SU-DHL-6 (cell line): ENCODE results near the gene KLHL10.

ENCODE experiments used
- H2AFZ ChIP-seq: fragments of 200-600 bp; sonication (generic); 2 replicates; pipeline ENCODE4 v1.6.1; 2014; ENCODE audit warnings: low read depth, mild to moderate bottlenecking, moderate library complexity, mixed read lengths, antibody characterized with exemption, low read length; ENCODE audit not compliant: severe bottlenecking
- H3F3A ChIP-seq: fragments of 200-600 bp; shearing (Covaris generic); 2 replicates; pipeline ENCODE4 v1.6.0; 2016; ENCODE audit warnings: antibody characterized with exemption, mild to moderate bottlenecking; ENCODE audit not compliant: insufficient read depth
- H3K27ac ChIP-seq: fragments of 200-600 bp; sonication (generic); 2 replicates; pipeline ENCODE4 v1.5.1; 2016; ENCODE audit warnings: low read depth, mild to moderate bottlenecking, low read length, moderate library complexity, mixed read lengths
- H3K27me3 ChIP-seq: fragments of 200-600 bp; sonication (generic), shearing (Covaris generic); 2 replicates; pipeline ENCODE4 v1.6.0; 2014; ENCODE audit warnings: mild to moderate bottlenecking, low read length
- H3K36me3 ChIP-seq: fragments of 200-600 bp; sonication (generic); 2 replicates; pipeline ENCODE4 v1.6.1; 2014; ENCODE audit warnings: mild to moderate bottlenecking, low read length, mixed read lengths
- H3K4me2 ChIP-seq: fragments of 300-600, 200-600 bp; shearing (Covaris generic), sonication (generic); 2 replicates; pipeline ENCODE4 v1.6.0; 2014; ENCODE audit warnings: low read length, low read depth, mild to moderate bottlenecking; ENCODE audit not compliant: poor library complexity, severe bottlenecking
- H3K4me3 ChIP-seq: fragments of 200-600 bp; sonication (generic); 2 replicates; pipeline ENCODE4 v1.5.1; 2014; ENCODE audit warnings: antibody characterized with exemption, low read length, mild to moderate bottlenecking, mixed read lengths; ENCODE audit not compliant: insufficient read depth, poor library complexity, severe bottlenecking
- H3K79me2 ChIP-seq: fragments of 200-600 bp; sonication (generic); 2 replicates; pipeline ENCODE4 v1.6.1; 2014; ENCODE audit warnings: mild to moderate bottlenecking, low read length, moderate library complexity; ENCODE audit not compliant: insufficient read depth
- H3K9ac ChIP-seq: fragments of 200-600 bp; sonication (generic); 2 replicates; pipeline ENCODE4 v1.7.0; 2014; ENCODE audit warnings: mild to moderate bottlenecking, low read length
- H3K9me2 ChIP-seq: fragments of 200-600 bp; sonication (generic); replicated peaks from 2 replicates; pipeline ENCODE4 v1.6.1; 2014; ENCODE audit warnings: low read length; ENCODE audit not compliant: insufficient read depth
- H3K9me3 ChIP-seq: fragments of 200-600 bp; sonication (generic); 2 replicates; pipeline ENCODE4 v1.6.1; 2014; ENCODE audit warnings: low read length, mixed read lengths; ENCODE audit not compliant: insufficient read depth
- H4K20me1 ChIP-seq: fragments of 200-600 bp; sonication (generic); 2 replicates; pipeline ENCODE4 v1.6.1; 2014; ENCODE audit warnings: low read depth, mild to moderate bottlenecking, antibody characterized with exemption, low read length, moderate library complexity, mixed read lengths
- EZH2phosphoT487 ChIP-seq: fragments of 200-600 bp; sonication (generic), shearing (Covaris generic); conservative IDR thresholded peaks from 2 replicates; pipeline ENCODE4 v1.6.1; 2018; ENCODE audit warnings: mild to moderate bottlenecking, antibody characterized with exemption, low read length, moderate library complexity, mixed read lengths
- TF ChIP-seq, protein P1 (sequence below): fragments of 200-600 bp; sonication (generic); IDR thresholded peaks from one replicate; pipeline ENCODE4 v1.5.1; 2017; ENCODE audit warnings: antibody characterized with exemption, mild to moderate bottlenecking, low read length, moderate library complexity; ENCODE audit not compliant: insufficient read depth, poor library complexity, severe bottlenecking

The KLHL10 gene

GRCh38 chr17:41813699-41814124 is 23.9 kb upstream of the KLHL10 start:
- Histone ChIP-seq H3K27ac (no peak overlapping the region), H3K79me2 (no peaks in the 10 kb centered on the region), H3K27me3 (no peaks in the 10 kb centered on the region), H3K9me2 (no peaks in the 10 kb centered on the region), H4K20me1 (no peaks in the 10 kb centered on the region), H3K9ac (no peak overlapping the region), H3K4me3 (no peak overlapping the region), H3K4me2 (no peak overlapping the region), H3K9me3 (no peaks in the 10 kb centered on the region), H3K36me3 (no peaks in the 10 kb centered on the region), H2AFZ (no peak overlapping the region), H3F3A (no peaks in the 10 kb centered on the region)
- TF ChIP-seq, protein P1, sequence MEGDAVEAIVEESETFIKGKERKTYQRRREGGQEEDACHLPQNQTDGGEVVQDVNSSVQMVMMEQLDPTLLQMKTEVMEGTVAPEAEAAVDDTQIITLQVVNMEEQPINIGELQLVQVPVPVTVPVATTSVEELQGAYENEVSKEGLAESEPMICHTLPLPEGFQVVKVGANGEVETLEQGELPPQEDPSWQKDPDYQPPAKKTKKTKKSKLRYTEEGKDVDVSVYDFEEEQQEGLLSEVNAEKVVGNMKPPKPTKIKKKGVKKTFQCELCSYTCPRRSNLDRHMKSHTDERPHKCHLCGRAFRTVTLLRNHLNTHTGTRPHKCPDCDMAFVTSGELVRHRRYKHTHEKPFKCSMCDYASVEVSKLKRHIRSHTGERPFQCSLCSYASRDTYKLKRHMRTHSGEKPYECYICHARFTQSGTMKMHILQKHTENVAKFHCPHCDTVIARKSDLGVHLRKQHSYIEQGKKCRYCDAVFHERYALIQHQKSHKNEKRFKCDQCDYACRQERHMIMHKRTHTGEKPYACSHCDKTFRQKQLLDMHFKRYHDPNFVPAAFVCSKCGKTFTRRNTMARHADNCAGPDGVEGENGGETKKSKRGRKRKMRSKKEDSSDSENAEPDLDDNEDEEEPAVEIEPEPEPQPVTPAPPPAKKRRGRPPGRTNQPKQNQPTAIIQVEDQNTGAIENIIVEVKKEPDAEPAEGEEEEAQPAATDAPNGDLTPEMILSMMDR = no peak
- TF ChIP-seq EZH2phosphoT487 = no peak

- no peaks in the 10 kb centered on the region for H3F3A ChIP-seq
- no peak overlapping the region for H3K4me3 ChIP-seq
- TF ChIP-seq, protein P1 = no peak
- TF ChIP-seq EZH2phosphoT487 = no peak
- H3K9me2 ChIP-seq = no peaks in the 10 kb centered on the region
- H3K27me3 ChIP-seq = no peaks in the 10 kb centered on the region
- no peaks in the 10 kb centered on the region for H3K36me3 ChIP-seq
- H3K27ac ChIP-seq = no peak overlapping the region
- no peaks in the 10 kb centered on the region for H3K9me3 ChIP-seq
- no peak overlapping the region for H2AFZ ChIP-seq
- H3K79me2 ChIP-seq = no peaks in the 10 kb centered on the region
- no peak overlapping the region for H3K9ac ChIP-seq
- H3K4me2 ChIP-seq = no peak overlapping the region
- H4K20me1 ChIP-seq = no peaks in the 10 kb centered on the region
Measured at GRCh38 chr17:41814195-41814594, 23.4 kb upstream of the KLHL10 start.

DNA sequence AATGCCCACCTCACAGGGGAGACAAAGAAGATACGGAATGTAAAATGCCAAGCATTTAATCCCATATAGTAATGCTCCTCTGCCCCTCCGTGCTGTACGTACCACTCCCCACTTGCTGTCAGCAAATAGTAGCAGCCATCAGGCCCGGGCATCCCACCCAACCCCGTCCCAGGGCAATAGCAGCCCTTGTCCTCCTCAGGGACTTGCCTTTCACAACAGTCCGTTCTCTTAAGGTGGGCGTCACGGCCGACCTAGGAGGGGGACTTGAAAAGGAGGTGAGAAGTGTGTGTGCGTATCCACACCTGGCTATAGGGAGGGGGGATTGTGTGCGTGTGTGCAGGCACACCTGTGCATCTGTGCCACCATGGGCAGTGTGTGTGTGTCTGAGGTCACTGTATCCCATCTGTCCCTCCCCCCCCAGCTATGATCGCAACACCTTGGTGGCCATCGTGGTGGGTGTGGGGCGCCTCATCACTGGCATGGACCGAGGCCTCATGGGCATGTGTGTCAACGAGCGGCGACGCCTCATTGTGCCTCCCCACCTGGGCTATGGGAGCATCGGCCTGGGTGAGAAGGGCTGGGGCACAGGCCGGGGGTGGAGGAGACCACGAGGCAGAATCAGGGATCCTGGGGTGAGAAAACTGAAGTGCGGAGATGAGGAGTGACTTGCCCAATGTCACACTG is 20.8 kb upstream of the KLHL10 start:
- Histone ChIP-seq H3K9ac (no peak overlapping the region), H3K27me3 (no peaks in the 10 kb centered on the region), H3K79me2 (no peaks in the 10 kb centered on the region), H3K9me2 (no peaks in the 10 kb centered on the region), H3K36me3 (no peaks in the 10 kb centered on the region), H4K20me1 (no peaks in the 10 kb centered on the region), H3K4me3 (no peak overlapping the region), H3F3A (no peaks in the 10 kb centered on the region), H2AFZ (no peak overlapping the region), H3K9me3 (no peaks in the 10 kb centered on the region), H3K4me2 (no peak overlapping the region), H3K27ac (no peak overlapping the region)
- TF ChIP-seq EZH2phosphoT487 = no peak
- TF ChIP-seq, protein P1 = no peak
